ENCODE results near the gene ZBTB42. TPM values are rescaled to one million over a fixed set of nuclear protein-coding genes. Genes with fewer than 3 reads are reported as not detected.
A peak's percentile ranks its signal among the peaks of the same experiment; 100 is the strongest.

The ZBTB42 gene
- total and polyA plus RNA-seq, 2 of the 13 experiments (the other 11 are each of a cell fraction or from before 2014, with no cell fraction given): 2.8 to 4.2 TPM

DNA sequence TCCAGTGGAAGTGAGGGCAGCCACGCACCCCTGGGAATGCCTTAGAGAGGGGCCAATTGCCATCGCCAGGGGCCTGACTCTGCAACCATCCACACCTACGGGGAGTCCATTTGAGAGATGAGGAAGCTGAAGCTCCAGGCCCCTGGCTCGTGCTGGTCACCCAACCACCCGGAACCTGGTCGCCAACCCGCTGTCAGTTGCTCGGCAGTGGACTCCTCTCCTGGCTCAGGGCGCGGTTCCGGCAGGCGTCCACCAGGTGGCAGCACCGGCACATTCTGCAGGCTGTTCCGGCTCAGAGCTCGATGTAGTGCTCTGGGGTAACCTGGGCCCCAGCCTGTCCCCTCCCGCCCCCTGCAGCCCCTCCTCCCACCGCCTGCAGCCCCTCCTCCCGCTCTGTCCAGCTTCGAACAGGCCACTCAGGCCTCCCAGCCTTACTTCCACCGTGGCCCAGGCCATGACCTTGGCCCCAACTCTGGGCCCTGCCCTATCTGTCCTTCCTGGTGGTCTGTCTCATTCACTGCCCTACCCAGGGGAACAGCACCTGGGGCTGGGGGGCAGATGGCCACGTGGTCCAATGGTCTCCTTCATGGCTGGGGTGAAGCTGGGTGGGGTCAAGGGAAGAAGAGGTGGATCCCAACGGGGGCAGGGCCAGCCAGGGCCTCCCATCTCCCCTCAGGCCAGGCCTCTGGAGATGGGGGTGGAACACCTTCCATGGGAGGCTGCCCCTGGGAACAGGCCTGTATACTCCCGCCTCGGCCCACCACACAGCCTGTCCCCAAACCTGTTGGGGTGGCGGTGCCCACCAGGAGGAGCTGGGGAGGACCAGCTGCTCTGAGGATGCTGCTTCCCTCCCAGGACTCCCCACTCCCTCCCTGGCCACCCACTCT is 32.2 kb upstream of the ZBTB42 start (continued):
- TF ChIP-seq DMTF1 (CRISPR knock-in tag; IDR thresholded peaks at IDR 0.05) (no peak), ZNF552 (CRISPR knock-in tag; IDR thresholded peaks at IDR 0.05; ENCODE audit: borderline replicate concordance) (no peak), PHB2 (IDR thresholded peaks at IDR 0.05; ENCODE audit: partially characterized antibody) (no peak), ZNF841 (CRISPR knock-in tag; IDR thresholded peaks at IDR 0.05; ENCODE audit: borderline replicate concordance) (no peak), MZF1 (CRISPR knock-in tag; IDR thresholded peaks at IDR 0.05; ENCODE audit: borderline replicate concordance) (no peak), ZNF121 (CRISPR knock-in tag; IDR thresholded peaks at IDR 0.05) (no peak), KDM6A (CRISPR knock-in tag; IDR thresholded peaks at IDR 0.05; ENCODE audit: low read depth) (no peak), EED (CRISPR knock-in tag; IDR thresholded peaks at IDR 0.05) (0 out of 2 replicates have a peak, but pooled peaks have one; percentile 4), SMC3 (IDR thresholded peaks at IDR 0.05; ENCODE audit: low read length) (peak; percentile 37; the same call in 1 of the 2 replicates), BRD4 (CRISPR knock-in tag; IDR thresholded peaks at IDR 0.05) (0 out of 2 replicates have a peak, but pooled peaks have one; percentile 37), TMF1 (CRISPR knock-in tag; IDR thresholded peaks at IDR 0.05; ENCODE audit: low read depth) (0 out of 2 replicates have a peak, but pooled peaks have one; percentile 59), ETV6 (CRISPR knock-in tag; conservative IDR thresholded peaks at IDR 0.05) (no peak), MXD1 (CRISPR knock-in tag; IDR thresholded peaks at IDR 0.05) (no peak), ZNF33A (CRISPR knock-in tag; IDR thresholded peaks at IDR 0.05; ENCODE audit: borderline replicate concordance) (no peak), KLF11 (CRISPR knock-in tag; IDR thresholded peaks at IDR 0.05) (no peak)
- TF ChIP-seq, protein P1, sequence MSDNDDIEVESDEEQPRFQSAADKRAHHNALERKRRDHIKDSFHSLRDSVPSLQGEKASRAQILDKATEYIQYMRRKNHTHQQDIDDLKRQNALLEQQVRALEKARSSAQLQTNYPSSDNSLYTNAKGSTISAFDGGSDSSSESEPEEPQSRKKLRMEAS (IDR thresholded peaks at IDR 0.05): peak; percentile 80
- TF ChIP-seq, protein P2, sequence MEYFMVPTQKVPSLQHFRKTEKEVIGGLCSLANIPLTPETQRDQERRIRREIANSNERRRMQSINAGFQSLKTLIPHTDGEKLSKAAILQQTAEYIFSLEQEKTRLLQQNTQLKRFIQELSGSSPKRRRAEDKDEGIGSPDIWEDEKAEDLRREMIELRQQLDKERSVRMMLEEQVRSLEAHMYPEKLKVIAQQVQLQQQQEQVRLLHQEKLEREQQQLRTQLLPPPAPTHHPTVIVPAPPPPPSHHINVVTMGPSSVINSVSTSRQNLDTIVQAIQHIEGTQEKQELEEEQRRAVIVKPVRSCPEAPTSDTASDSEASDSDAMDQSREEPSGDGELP (IDR thresholded peaks at IDR 0.05; ENCODE audit: borderline replicate concordance, low read depth): no peak; the same call in 1 of the 2 replicates
- TF ChIP-seq, protein P3, sequence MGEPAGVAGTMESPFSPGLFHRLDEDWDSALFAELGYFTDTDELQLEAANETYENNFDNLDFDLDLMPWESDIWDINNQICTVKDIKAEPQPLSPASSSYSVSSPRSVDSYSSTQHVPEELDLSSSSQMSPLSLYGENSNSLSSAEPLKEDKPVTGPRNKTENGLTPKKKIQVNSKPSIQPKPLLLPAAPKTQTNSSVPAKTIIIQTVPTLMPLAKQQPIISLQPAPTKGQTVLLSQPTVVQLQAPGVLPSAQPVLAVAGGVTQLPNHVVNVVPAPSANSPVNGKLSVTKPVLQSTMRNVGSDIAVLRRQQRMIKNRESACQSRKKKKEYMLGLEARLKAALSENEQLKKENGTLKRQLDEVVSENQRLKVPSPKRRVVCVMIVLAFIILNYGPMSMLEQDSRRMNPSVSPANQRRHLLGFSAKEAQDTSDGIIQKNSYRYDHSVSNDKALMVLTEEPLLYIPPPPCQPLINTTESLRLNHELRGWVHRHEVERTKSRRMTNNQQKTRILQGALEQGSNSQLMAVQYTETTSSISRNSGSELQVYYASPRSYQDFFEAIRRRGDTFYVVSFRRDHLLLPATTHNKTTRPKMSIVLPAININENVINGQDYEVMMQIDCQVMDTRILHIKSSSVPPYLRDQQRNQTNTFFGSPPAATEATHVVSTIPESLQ (CRISPR knock-in tag; conservative IDR thresholded peaks at IDR 0.05): no peak
- TF ChIP-seq, protein P4, sequence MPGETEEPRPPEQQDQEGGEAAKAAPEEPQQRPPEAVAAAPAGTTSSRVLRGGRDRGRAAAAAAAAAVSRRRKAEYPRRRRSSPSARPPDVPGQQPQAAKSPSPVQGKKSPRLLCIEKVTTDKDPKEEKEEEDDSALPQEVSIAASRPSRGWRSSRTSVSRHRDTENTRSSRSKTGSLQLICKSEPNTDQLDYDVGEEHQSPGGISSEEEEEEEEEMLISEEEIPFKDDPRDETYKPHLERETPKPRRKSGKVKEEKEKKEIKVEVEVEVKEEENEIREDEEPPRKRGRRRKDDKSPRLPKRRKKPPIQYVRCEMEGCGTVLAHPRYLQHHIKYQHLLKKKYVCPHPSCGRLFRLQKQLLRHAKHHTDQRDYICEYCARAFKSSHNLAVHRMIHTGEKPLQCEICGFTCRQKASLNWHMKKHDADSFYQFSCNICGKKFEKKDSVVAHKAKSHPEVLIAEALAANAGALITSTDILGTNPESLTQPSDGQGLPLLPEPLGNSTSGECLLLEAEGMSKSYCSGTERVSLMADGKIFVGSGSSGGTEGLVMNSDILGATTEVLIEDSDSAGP (CRISPR knock-in tag; IDR thresholded peaks at IDR 0.05; ENCODE audit: borderline replicate concordance): peak; percentile 67

All from HepG2 (cell line).